Measurements from ENCODE around the gene CLDND1.

The CLDND1 gene

GRCh38 chr3:98528474-98529346, 6.0 kb upstream of the CLDND1 start:
- no peak for DNase-seq
- in situ Hi-C loops (cut with HindIII; ENCODE audit: low pct_ligation_motif_present, low pct_unique_long_range_greater_than_20kb, low sequenced_read_pairs): no loop called here

GRCh38 chr3:98525494-98525893, 2.8 kb upstream of the CLDND1 start:
- DNase-seq: no peak
- in situ Hi-C loops (cut with HindIII; ENCODE audit: low pct_ligation_motif_present, low pct_unique_long_range_greater_than_20kb, low sequenced_read_pairs): no loop called here

GRCh38 chr3:98521897-98522543, 682 bp downstream of the CLDND1 start:
- peak; percentile 75 for DNase-seq
- in situ Hi-C loops (cut with HindIII; ENCODE audit: low pct_ligation_motif_present, low pct_unique_long_range_greater_than_20kb, low sequenced_read_pairs): no loop called here

DNA sequence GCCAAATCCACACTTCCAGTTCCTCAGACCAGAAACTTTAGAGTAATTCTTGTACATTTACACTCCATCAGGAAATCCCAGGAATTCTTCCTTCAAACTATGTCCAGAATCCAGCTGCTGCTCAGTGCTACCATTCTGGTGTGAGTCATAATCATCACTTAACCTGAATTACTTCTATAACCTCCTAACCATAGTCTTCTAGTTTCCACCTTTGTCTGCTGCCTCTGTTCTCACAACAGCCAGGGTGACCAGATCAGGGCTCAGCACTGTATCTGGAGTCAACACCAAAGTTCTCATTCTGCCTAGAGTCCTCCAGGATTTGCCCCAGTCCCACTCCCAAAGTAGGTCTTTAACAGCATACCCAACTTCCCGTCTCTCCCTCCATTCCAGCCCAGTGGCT, 3.4 kb downstream of the CLDND1 start:
- in situ Hi-C loops (cut with HindIII; ENCODE audit: low pct_ligation_motif_present, low pct_unique_long_range_greater_than_20kb, low sequenced_read_pairs): no loop called here
- no peak for DNase-seq

- DNase-seq: no peak
- in situ Hi-C loops (cut with HindIII; ENCODE audit: low pct_ligation_motif_present, low pct_unique_long_range_greater_than_20kb, low sequenced_read_pairs): no loop called here
Measured at GRCh38 chr3:98518816-98519215, 3.9 kb downstream of the CLDND1 start.

- DNase-seq: no peak
- in situ Hi-C loops (cut with HindIII; ENCODE audit: low pct_ligation_motif_present, low pct_unique_long_range_greater_than_20kb, low sequenced_read_pairs): no loop called here
Measured at GRCh38 chr3:98514948-98515347, 7.8 kb downstream of the CLDND1 start.

GRCh38 chr3:98513736-98514135, 9.0 kb downstream of the CLDND1 start:
- no peak for DNase-seq
- in situ Hi-C loops (cut with HindIII; ENCODE audit: low pct_ligation_motif_present, low pct_unique_long_range_greater_than_20kb, low sequenced_read_pairs): no loop called here

- DNase-seq: no peak
- in situ Hi-C loops (cut with HindIII; ENCODE audit: low pct_ligation_motif_present, low pct_unique_long_range_greater_than_20kb, low sequenced_read_pairs): no loop called here
Measured at GRCh38 chr3:98513091-98513511, 9.6 kb downstream of the CLDND1 start.

GRCh38 chr3:98512576-98512975, 10.1 kb downstream of the CLDND1 start:
- no peak for DNase-seq
- in situ Hi-C loops (cut with HindIII; ENCODE audit: low pct_ligation_motif_present, low pct_unique_long_range_greater_than_20kb, low sequenced_read_pairs): no loop called here

DNA sequence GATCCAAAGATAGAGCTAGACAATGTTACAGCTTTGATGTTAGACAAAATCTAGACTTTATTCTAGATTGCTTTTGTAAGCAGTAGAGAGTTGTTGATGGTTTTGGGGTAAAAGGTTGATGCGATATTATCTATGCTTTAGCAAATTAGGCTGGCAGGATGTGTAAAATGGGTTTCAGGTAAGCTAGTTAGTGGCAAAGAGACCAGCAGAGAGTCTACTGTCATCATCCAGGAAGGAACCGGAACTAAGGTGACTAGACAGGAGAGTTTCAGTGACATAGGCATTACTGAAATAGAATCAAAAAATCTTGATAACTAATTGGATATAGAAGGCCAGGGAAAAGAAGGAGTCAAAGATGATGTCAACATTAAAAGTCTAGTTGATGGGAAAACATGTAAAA, 14.1 kb downstream of the CLDND1 start:
- DNase-seq: no peak
- in situ Hi-C loops (cut with HindIII; ENCODE audit: low pct_ligation_motif_present, low pct_unique_long_range_greater_than_20kb, low sequenced_read_pairs): no loop called here

DNA sequence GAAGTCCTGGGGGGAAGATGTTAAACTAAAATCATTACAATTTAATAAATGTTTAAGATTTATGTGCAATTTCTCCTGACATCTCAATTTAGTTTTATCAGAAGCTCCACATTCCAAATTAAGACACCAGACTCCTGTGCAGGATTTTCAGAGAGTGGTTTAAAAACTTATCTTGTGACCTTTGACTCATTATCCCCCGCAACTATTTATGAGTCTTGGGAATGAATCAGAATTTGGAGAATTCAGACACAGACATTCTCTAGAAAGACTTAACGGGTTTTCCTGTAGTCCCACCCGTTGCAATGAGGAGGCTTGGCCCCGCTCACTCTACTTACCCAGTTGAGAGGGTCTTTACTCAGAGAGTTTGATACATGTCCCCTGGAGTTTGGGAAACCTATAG, 18.2 kb downstream of the CLDND1 start:
- in situ Hi-C loops (cut with HindIII; ENCODE audit: low pct_ligation_motif_present, low pct_unique_long_range_greater_than_20kb, low sequenced_read_pairs): no loop called here
- DNase-seq: no peak

- in situ Hi-C loops (cut with HindIII; ENCODE audit: low pct_ligation_motif_present, low pct_unique_long_range_greater_than_20kb, low sequenced_read_pairs): no loop called here
Measured at GRCh38 chr3:98501863-98502576, 20.7 kb downstream of the CLDND1 start.

GRCh38 chr3:98501270-98501669, 21.4 kb downstream of the CLDND1 start:
- in situ Hi-C loops (cut with HindIII; ENCODE audit: low pct_ligation_motif_present, low pct_unique_long_range_greater_than_20kb, low sequenced_read_pairs): no loop called here
- no peak for DNase-seq

More at GRCh38 chr3:98501863-98502576, 20.7 kb downstream of the CLDND1 start:
- DNase-seq: no peak

DNA sequence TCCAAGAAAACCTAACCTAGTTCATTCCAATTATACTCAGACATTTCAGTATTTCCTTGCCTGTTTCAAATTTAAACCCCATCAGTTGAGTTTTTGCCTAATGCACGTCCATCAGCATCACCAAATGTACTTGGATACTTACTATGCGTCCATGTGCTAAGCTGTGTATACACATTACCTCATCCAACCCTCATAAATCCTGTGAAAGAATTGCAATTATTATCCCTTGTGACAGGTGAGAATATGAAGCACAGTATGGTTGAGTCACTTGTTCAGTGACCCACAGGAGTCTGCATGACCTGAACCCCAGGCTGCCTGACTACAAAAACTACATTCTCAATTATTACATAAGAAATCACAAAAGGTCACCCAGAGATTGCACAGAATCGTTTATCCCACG, 22.7 kb downstream of the CLDND1 start:
- DNase-seq: no peak
- in situ Hi-C loops (cut with HindIII; ENCODE audit: low pct_ligation_motif_present, low pct_unique_long_range_greater_than_20kb, low sequenced_read_pairs): no loop called here

GRCh38 chr3:98497381-98497780, 25.3 kb downstream of the CLDND1 start, which contains the start of gene OR5K2:
TSS of gene OR5K2 (plus strand) at chr3:98497681. CDS start at chr3:98497681, 0 bp downstream.
- in situ Hi-C loops (cut with HindIII; ENCODE audit: low pct_ligation_motif_present, low pct_unique_long_range_greater_than_20kb, low sequenced_read_pairs): no loop called here
- no peak for DNase-seq

- DNase-seq: no peak
- in situ Hi-C loops (cut with HindIII; ENCODE audit: low pct_ligation_motif_present, low pct_unique_long_range_greater_than_20kb, low sequenced_read_pairs): no loop called here
Measured at GRCh38 chr3:98483626-98484025, 39.1 kb downstream of the CLDND1 start.

DNA sequence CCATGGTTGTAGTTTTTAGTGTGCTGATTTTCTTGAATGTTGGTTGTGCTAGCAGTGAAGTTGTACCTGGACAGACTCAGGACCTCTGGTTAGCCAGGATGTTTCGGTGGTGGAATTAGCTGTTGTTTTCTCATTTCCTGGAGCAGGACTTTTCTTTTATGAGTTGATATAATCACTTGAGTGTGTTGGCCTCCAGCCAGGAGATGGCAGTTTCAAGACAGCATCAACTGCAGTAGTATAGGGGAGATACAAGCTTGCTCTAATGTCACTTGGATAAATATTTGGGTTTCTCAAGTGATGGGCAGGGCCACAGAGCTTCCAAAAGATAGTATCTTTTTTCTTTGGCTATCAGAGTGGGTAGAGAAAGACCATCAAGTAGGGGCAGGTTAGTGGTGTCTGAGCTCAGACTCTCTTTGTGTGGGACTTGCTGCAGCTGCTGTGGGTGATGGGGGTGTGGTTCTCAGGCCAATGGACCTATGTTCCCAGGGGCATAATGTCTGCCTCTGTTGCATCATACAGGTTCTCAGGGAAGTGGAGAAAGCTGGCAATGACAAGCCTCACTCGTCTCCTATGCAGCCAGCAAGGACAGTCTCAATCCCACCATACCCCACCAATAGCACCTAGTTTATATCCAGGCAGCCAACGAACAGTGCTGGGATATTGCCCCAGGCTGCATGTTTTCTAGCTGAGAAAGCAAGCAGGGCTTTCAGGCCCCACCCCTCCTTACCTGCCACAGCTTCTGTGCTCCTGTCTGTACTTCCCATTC, 39.8 kb downstream of the CLDND1 start:
- no peak for DNase-seq
- in situ Hi-C loops (cut with HindIII; ENCODE audit: low pct_ligation_motif_present, low pct_unique_long_range_greater_than_20kb, low sequenced_read_pairs): no loop called here

Measured in ACHN (cell line).